ENCODE measurements around the gene DPM2.

The DPM2 gene

GRCh38 chr9:127953768-127954505 is 16.3 kb upstream of the DPM2 start:
- no peak for DNase-seq

GRCh38 chr9:127953154-127953553 is 15.5 kb upstream of the DPM2 start:
- no peak for DNase-seq

GRCh38 chr9:127950513-127951289 is 13.0 kb upstream of the DPM2 start:
- DNase-seq: no peak

- no peak for DNase-seq
Observed at GRCh38 chr9:127949827-127950512, 12.3 kb upstream of the DPM2 start.

GRCh38 chr9:127947841-127948710 is 10.4 kb upstream of the DPM2 start:
- DNase-seq: no peak

- DNase-seq: no peak
Observed at GRCh38 chr9:127946728-127947127, 9.1 kb upstream of the DPM2 start.

- DNase-seq: no peak
Observed at GRCh38 chr9:127945942-127946341, 8.3 kb upstream of the DPM2 start.

- DNase-seq: no peak
Observed at GRCh38 chr9:127945338-127945737, 7.7 kb upstream of the DPM2 start.

GRCh38 chr9:127944586-127945218 is 7.0 kb upstream of the DPM2 start:
- DNase-seq: no peak

- DNase-seq: peak; percentile 91
Observed at GRCh38 chr9:127943731-127944144, 6.1 kb upstream of the DPM2 start.

- no peak for DNase-seq
Observed at GRCh38 chr9:127943011-127943662, 5.5 kb upstream of the DPM2 start.

- peak; percentile 64 for DNase-seq
Observed at GRCh38 chr9:127942216-127943010, 4.8 kb upstream of the DPM2 start.

GRCh38 chr9:127941961-127942215 is 4.2 kb upstream of the DPM2 start:
- no peak for DNase-seq

GRCh38 chr9:127941062-127941960 is 3.7 kb upstream of the DPM2 start:
- no peak for DNase-seq

GRCh38 chr9:127940593-127940992 is 2.9 kb upstream of the DPM2 start:
- no peak for DNase-seq

GRCh38 chr9:127938298-127938690 is 640 bp upstream of the DPM2 start:
- no peak for DNase-seq

GRCh38 chr9:127937056-127937387 is 632 bp downstream of the DPM2 start:
- DNase-seq: no peak

- DNase-seq: no peak
Observed at GRCh38 chr9:127936347-127936852, 1.3 kb downstream of the DPM2 start.

GRCh38 chr9:127935765-127936221 is 1.9 kb downstream of the DPM2 start:
- DNase-seq: peak; percentile 55

- DNase-seq: no peak
Observed at GRCh38 chr9:127934986-127935385, 2.7 kb downstream of the DPM2 start.

All from stimulated activated CD4-positive, alpha-beta T cell treated with anti-CD3 and anti-CD28 coated beads, Interleukin-15, amount 100 ng/mL, for 24 hours (primary cell).